ENCODE results near the gene GPR32.
"Not testable (repeated sequence)": the region's sequence is repeated elsewhere in the genome, so short reads cannot be mapped to it uniquely, and the experiment has no call there.

The GPR32 gene

DNA sequence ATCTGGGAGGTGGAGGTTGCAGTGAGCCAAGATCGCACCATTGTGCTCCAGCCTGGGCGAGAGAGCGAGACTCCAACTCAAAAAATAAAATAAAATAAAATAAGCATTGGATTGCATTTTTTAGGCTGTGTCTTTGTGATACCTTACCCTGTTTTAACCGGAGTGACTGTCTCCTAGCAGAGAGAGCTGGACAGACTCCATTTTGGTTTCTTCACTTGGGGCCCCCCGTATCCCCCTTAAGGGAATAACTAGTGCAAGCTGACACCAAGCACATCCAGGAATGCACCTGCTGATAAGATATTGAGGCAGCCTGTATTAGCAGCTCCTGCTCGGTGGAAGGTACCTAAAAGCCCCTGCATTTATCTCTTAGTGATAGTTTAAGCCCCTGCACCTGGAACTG, 20.8 kb upstream of the GPR32 start:
- DNase-seq: no peak

DNA sequence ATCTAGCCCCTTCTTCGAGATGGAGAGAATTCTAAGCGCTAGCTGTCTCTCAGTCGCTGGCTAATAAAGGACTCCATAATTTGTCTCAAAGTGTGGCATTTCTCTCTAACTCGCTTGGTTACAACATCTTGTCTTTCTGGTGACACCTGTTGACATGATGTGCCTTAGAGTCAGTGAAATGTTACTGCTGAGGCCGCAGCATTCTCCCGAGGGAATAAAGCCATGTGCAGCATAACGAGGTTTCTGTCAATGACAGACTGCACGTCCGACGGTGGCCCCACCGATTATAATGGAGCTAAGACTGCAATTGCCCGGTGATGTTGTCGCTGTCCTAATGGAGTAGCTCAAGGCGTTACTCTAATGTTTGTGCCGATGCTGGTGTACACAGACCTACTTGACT, 20.3 kb upstream of the GPR32 start:
- no peak for DNase-seq

DNA sequence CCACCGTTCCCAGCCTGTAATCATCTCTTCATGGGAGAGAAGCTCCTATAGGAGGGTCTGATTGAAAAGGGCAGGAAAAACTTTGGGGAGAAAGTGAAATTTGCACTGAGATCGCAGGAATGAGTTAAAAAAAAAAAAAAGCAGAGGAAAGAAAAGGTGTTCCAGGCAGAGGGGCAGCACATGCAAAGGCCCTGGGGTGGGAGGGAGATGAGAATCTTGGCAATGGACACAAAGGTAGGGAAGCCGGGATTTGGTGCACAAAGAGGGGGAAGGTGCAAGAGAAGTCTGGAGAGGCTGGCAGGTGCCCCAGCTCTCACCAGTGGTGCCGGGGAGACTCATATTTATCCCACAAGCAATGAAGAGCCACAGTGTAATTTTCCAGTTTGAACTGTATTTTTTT, 16.4 kb upstream of the GPR32 start:
- DNase-seq: no peak

DNA sequence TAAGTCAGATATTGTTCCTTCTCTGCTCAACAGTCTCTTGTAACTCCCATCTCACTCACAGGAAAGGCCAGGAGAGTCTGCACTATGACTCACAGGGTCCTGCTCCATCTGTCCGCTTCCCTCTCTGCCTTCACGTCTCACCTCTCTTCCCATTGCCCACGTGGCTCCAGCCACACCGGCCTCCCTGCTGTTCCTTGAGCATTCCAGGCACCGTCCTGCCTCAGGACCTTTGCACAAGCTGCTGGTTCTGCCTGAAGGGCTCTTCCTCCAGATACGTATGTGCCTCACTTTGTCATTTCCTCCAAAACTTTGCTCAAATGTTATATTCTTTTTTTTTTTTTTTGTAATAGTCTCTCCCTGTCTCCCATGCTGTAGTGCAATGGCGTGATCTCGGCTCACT, 14.0 kb upstream of the GPR32 start:
- DNase-seq: not testable (repeated sequence)

DNA sequence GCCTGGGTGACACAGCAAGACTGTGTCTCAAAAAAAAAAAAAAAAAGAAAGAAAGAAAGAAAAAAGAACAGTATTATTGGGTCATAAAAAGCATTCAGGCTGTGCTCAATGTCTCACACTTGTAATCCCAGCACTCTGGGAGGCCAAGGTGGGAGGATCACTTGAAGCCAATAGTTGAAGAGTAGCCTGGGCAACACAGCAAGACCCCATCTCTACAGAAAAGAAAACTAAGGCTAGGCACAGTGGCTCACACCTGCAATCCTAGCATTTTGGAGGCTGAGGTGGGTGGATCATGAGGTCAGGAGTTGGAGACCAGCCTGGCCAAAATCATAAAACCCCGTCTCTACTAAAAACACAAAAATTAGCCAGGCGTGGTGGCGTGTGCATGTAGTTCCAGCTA, 12.6 kb upstream of the GPR32 start:
- not testable (repeated sequence) for DNase-seq

DNA sequence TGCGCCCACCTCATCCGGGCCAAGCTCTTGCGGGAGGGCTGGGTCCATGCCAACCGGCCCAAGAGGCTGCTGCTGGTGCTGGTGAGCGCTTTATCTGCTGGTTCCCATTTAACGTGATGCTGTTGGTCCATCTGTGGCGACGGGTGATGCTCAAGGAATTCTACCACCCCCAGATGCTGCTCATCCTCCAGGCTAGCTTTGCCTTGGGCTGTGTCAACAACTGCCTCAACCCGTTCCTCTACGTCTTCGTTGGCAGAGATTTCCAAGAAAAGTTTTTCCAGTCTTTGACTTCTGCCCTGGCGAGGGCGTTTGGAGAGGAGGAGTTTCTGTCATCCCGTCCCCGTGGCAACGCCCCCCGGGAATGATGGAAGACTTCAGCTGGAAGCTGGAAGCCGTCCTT, 11.2 kb upstream of the GPR32 start:
- DNase-seq: not testable (repeated sequence)

DNA sequence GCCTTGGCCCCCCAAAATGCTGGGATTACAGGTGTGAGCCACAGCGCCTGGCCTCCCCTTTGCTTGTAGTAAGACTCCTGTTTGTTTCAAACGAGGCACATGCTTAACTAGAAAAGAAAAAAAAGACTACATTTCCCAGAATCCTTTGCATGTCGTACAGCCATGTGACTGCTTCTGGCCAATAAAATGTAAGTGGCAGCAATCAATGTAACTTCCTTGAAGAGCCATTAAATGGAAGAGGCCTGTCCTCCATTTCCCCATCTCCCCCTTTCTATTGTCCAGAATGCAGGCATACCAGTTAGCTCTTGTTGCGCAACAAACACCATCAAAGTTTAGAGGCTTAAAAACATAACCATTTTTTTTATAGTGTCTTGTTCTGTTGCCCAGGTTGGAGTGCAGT, 10.4 kb upstream of the GPR32 start:
- no peak for DNase-seq

DNA sequence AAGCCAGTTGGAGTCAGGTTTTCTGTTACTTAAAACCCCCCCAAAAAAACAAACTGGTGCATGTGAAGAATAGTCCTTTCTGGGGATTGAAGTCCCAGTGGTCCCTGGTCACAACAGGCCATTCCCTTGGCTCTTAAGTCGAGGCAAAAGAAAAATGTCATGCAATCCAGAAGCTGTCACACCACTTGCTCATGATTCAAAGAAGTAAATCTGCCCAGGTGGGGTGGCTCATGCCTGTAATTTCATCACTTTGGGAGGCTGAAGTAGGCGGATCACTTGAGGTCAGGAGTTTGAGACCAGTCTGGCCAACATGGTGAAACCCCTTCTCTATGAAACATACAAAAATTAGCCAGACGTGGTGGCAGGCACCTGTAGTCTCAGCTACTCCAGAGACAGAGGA, 8.8 kb upstream of the GPR32 start:
- not testable (repeated sequence) for DNase-seq

DNA sequence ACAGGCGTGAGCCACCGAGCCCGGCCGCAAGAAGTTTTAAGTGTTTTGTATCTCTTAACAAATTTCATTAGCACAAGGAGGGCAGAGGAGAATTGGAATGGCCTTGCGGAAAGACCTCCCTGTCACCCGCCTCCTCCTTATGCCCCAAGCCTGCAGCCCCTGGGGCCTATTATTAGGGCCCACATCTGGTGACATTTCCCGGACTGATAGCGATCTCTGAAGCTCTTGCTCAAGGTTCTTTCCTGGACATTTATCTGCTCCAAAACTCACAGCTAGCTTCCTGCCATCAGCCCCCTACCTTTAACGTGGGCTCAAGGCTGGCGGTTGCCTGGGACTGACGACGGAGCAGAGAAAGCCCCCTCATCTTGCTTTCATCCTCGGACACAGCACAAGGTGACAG, 6.7 kb upstream of the GPR32 start:
- not testable (repeated sequence) for DNase-seq

DNA sequence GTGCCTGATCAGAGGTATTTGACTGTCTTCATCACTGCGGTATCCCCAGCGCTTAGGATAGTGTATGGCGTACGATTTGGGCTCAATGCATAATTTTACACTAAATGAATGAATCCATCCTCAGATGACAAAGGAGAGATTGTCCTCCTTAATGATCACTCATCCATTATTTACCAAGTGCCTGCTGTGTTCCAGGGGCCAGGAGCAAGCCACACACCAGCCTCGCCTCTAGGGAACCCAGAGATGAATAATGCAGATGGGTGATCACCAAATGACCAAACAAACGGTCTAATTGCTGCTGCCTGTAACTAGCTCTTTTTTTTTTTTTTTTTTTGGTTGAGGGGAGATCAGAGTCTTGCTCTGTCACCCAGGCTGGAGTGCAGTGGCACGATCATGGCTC, 5.9 kb upstream of the GPR32 start:
- no peak for DNase-seq

DNA sequence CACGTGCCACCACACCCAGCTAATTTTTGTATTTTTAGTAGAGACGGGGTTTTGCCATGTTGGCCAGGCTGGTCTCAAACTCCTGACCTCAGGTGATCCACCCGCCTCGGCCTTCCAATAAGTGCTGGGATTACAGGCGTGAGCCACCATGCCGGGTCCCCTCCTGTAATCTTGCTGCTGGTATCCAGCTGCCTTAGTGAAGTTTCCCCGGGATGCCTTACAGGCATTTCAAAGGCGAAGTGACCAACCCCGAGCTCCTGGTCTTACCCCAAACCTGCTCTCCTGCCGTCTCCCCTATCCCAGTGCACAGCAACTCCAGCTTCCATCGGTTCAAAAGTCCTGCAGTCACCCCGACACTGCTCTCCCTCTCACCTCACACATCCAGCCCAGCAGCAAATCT, 3.5 kb upstream of the GPR32 start:
- not testable (repeated sequence) for DNase-seq

DNA sequence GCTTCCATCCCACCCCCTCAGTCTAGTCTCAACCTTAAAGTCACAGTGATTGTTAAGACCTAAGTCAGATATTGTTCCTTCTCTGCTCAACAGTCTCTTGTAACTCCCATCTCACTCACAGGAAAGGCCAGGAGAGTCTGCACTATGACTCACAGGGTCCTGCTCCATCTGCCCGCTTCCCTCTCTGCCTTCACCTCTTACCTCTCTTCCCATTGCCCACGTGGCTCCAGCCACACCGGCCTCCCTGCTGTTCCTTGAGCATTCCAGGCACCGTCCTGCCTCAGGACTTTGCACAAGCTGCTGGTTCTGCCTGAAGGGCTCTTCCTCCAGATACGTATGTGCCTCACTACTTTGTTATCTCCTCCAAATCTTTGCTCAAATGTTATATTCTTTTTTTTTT, 3.0 kb upstream of the GPR32 start:
- DNase-seq: not testable (repeated sequence)

DNA sequence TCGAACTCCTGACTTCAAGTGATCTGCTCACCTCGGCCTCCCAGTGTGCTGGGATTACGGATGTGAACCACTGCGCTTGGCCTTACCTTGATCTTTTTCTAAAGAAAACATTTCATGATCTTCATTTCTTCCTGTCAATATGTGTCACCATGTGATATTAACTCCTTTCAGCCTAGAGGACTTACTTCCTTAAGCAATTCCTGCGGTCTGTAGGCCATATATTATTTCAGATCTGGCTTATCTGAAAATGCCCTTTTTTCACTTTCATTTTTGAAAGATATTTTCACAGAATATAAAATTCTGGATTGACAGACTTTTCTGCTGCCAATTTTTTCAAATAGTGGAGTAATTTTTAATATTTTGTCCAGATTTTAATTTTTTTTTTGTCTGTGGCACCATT, 2.0 kb upstream of the GPR32 start:
- no peak for DNase-seq

DNA sequence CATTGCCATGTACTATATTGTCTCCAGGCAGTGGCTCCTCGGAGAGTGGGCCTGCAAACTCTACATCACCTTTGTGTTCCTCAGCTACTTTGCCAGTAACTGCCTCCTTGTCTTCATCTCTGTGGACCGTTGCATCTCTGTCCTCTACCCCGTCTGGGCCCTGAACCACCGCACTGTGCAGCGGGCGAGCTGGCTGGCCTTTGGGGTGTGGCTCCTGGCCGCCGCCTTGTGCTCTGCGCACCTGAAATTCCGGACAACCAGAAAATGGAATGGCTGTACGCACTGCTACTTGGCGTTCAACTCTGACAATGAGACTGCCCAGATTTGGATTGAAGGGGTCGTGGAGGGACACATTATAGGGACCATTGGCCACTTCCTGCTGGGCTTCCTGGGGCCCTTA, 624 bp downstream of the GPR32 start:
- DNase-seq: no peak

DNA sequence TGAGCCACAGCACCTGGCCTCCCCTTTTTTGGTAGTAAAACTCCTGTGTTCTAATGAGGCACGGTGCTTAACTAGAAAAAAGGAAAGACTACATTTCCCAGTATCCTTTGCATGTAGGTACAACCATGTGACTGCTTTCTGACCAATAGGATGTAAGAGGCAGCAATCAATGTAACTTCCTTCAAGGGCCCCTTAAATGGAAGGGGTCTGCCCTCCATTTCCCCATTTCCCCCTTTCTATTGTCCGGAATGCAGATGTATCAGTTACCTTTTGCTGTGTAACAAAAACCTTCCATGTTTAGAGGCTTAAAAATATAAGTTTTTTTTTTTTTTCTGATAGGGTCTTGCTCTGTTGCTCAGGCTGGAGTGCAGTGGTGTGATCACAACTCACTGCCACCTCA, 2.2 kb downstream of the GPR32 start:
- DNase-seq: no peak

DNA sequence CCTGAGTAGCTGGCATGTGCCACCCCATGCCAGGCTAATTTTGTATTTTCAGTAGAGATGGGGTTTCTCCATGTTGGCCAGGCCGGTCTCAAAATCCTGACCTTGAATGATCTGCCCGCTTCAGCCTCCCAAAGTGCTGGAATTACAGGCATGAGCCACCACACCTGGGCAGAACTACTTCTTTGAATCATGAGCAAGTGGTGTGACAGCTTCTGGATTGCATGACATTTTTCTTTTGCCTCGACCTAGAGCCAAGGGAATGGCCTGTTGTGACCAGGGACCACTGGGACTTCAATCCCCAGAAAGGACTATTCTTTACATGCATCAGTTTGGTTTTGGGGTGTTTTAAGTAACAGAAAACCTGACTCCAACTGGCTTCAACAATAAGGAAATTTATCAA, 2.6 kb downstream of the GPR32 start:
- not testable (repeated sequence) for DNase-seq

DNA sequence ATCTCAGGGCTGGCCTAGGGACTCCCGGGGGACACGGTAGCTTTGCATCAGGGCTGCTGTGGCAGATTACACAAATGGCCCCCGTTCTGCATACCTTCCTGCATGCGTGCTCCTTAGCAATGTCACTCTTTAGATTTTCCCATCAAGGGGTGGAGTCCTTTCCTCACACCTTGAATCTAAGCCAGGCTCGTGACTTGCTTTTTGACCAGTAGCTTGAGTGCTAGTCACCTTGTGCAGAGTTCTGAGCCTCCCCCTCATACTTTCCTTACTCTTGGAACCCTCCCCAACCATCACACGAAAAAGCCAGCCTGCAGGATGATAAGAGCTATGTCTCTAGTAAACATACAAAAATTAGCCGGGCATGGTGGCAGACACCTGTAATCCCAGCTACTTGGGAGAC, 3.2 kb downstream of the GPR32 start:
- DNase-seq: not testable (repeated sequence)

DNA sequence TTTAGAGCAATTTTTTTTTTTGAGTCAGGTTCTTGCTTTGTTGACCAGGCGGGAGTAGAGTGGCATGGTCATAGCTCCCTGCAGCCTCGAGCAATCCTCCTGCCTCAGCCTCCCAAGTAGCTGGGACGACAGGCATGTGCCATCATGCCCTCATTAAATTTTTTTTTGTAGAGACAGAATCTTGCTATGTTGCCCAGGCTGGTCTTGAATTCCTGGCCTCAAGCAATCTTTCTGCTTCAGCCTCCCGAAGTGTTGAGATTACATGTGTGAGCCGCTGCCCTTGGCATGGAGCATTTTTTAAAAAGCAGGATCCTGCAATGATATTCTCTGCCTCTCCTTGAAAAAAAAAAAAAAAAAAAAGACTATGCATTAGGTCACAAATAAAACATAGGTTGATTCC, 5.9 kb downstream of the GPR32 start:
- no peak for DNase-seq

DNA sequence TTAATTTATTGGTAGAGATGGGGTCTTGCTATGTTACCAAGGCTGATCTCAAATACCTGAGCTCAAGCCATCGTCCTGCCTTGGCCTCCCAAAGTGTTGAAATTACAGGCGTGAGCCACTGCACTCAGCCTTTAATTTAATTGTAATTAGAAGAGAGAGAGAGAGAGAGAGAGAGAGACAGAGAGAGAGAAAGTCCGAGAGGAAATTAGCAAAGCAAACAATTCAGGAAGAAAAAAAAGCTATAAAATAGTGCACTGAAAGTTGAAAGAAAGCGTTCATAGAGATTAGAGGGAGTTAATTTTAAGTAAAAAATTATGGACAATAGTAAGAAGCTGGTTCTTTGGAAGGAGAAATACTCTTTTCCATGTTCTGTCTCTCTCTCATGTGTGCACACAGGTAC, 7.0 kb downstream of the GPR32 start:
- no peak for DNase-seq

DNA sequence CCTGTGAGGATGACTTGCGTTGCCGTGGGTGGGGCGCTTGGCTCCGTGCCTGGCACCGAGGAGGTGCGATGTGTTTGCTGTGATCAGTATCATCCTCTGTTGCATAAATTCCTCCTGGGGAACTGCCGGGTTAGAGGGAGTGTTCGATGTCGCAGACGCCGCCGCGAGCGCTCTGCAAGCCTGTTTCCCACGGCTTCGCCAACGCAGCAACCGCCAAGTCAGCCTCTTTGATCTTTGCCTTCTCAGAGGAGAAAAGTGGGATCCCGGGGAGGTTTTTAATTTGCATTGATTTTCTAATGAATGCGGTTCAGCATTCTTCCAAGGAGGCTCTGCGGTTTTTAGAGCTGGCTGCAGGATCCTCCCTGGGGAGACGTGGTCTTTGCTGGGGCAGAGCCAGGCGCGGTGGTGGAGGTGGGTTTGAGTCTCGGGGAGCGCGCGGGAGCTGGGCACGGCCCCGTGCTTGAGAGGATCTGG, 7.6 kb downstream of the GPR32 start:
- no peak for DNase-seq

DNA sequence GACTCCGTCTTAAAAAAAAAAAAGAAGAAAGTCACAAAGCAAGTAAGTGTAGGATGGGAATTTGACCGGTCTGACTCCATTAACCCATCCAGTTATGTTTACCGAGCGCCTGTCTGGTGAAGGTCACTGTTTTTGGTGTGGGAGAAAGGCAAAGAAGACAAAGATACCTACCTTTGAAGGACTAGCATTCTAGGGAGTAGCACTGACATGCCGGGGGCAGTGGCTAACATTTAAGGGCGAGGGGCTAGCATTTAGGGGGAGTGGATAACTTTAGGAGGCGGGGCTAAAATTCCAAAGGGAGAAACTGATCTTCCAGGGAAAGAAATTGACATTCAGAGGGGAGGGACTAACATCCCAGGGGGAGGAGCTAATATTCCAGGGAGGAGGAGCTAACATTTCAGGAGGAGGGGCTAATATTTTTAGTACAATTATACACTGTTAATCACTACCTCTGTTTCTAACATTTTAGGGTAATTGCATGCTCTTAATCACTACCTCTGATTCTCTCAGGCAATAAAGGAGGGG, 8.7 kb downstream of the GPR32 start:
- no peak for DNase-seq

DNA sequence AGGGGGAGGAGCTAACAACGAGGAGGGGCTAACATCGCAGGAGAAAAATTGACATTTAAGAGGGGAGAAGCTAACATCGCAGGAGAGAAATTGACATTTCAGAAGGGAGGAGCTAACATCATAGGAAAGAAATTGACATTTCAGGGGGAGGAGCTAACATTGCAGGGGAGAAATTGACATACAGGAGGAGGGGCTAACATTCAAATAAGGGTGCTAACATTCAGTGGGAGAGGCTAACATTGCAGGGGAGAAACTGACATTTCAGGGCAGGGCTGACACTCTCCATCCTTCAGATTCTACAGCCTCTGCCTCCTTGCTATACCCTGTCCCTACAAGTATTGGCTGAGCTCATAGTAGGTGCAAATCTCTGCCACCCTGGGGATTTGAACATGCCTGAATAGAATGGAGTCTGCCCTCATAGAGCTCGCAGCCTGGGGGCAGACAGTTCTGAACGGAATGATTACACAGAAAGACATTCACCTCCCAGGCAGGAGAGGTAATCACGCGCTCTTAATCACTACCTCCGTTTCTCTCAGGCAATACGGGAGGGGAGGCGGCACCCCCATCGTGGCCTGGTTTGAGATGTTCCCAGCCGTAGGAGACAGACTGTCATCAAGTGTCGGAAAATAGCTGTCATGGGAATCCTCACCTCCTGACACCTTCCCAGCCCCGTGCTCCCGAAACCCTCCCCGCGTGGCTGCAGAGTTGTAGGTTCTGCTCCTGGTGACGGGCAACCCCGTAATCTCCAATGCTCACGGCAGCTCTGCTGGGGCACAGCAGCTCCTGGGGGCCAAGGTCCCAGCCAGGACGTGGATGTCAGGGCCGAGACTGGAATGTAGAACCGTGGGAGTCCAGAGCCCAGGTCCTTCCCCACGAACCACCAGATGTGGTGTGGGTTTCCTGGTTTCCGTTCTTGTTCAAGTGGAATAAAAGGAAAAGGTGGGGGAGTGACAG, 9.5 kb downstream of the GPR32 start:
- no peak for DNase-seq

DNA sequence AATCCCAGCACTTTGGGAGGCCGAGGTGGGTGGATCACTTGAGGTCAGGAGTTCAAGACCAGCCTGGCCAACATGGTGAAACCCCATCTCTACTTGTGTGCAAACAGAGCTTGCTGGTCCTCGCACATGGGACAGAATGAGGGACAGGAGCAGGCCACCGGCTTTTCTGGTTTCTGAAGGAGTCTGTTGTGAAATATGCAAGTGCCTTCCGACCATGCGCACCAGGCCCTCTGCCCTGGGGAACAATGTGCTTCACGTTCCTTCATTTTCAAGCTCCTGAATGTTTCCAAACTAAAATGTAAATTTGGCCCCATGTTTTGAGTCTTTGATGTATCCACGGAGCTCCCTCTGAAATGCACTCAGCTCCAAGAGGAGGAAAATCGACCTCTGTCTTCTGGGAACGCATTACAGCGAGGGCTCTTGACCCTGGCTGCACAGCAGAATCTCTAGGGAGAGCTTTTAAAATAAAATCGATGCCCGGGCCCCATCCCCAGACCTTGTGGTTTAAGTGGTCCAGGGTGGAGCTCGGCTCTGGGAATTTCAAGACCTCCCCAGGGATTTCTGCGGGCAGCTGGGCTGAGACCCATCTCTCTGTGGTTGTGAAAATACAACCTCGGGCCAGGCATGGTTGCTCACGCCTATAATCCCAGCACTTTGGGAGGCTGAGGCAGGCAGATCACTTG, 10.6 kb downstream of the GPR32 start:
- DNase-seq: no peak

DNA sequence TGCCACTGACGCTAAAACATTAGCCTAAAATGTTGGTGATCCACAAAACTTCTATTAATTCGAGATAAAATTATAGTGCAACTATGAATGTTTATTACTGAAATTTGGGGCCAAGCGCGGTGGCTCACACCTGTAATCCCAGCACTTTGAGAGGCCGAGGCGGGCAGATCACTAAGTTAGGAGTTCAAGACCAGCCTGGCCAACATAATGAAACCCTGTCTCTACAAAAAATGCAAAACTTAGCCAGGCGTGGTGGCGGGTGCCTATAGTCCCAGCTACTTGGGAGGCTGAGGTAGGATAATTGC, 13.5 kb downstream of the GPR32 start:
- DNase-seq: not testable (repeated sequence)
